ENCODE measurements around the gene PFDN6.

PFDN6 gene

GRCh38 chr6:33312361-33313104, 23.1 kb downstream of the PFDN6 start:
- FAIRE-seq (no peak), DNase-seq (ENCODE audit: insufficient read length, low spot score) (peak; percentile 68)
- no peak for TF ChIP-seq CTCF (IDR thresholded peaks at IDR 0.05; ENCODE audit: insufficient read depth, missing control alignments)

- no peak for FAIRE-seq
- DNase-seq (ENCODE audit: insufficient read length, low spot score), result no peak
- TF ChIP-seq CTCF (IDR thresholded peaks at IDR 0.05; ENCODE audit: insufficient read depth, missing control alignments), result no peak
Observed at GRCh38 chr6:33313105-33313708, 23.8 kb downstream of the PFDN6 start.

GRCh38 chr6:33313709-33314514, 24.5 kb downstream of the PFDN6 start, which contains the start of gene TAPBP:
Gene TAPBP, minus strand, starts transcription at chr6:33314078. Its CDS starts 37 bp downstream, at chr6:33314041.
- FAIRE-seq, result no peak
- no peak for TF ChIP-seq CTCF (IDR thresholded peaks at IDR 0.05; ENCODE audit: insufficient read depth, missing control alignments)
- DNase-seq (ENCODE audit: insufficient read length, low spot score), result no peak

- no peak for TF ChIP-seq CTCF (IDR thresholded peaks at IDR 0.05; ENCODE audit: insufficient read depth, missing control alignments)
- no peak for FAIRE-seq
- no peak for DNase-seq (ENCODE audit: insufficient read length, low spot score)
Observed at GRCh38 chr6:33314515-33314942, 25.1 kb downstream of the PFDN6 start.

GRCh38 chr6:33314943-33315792, 25.8 kb downstream of the PFDN6 start:
- FAIRE-seq (no peak), DNase-seq (ENCODE audit: insufficient read length, low spot score) (no peak)
- no peak for TF ChIP-seq CTCF (IDR thresholded peaks at IDR 0.05; ENCODE audit: insufficient read depth, missing control alignments)

- FAIRE-seq (no peak), DNase-seq (ENCODE audit: insufficient read length, low spot score) (no peak)
- no peak for TF ChIP-seq CTCF (IDR thresholded peaks at IDR 0.05; ENCODE audit: insufficient read depth, missing control alignments)
Observed at GRCh38 chr6:33315793-33316602, 26.6 kb downstream of the PFDN6 start.
